ENCODE measurements around the gene MKX. TPM values are rescaled to one million over a fixed set of nuclear protein-coding genes. Genes with fewer than 3 reads are reported as not detected.

Gene MKX
- total RNA-seq, 1 donor = 6.5 TPM

GRCh38 chr10:27717861-27718260 is 27.8 kb downstream of the MKX start:
- Histone ChIP-seq H3K27me3 (ENCODE audit: insufficient read depth, low read length) (no peaks in the 10 kb centered on the region), H3K79me2 (ENCODE audit: insufficient read depth, low read length) (no peaks in the 10 kb centered on the region), H4K20me1 (ENCODE audit: insufficient read depth, low read length) (no peaks in the 10 kb centered on the region), H3K4me2 (ENCODE audit: insufficient read depth, low read length) (no peak overlapping the region), H2AFZ (ENCODE audit: low read length) (no peak overlapping the region), H3K36me3 (ENCODE audit: insufficient read depth, low read length) (no peaks in the 10 kb centered on the region), H3K9me3 (ENCODE audit: low read depth, low read length) (no peaks in the 10 kb centered on the region), H3K4me3 (ENCODE audit: insufficient read depth, low read length) (no peak overlapping the region), H3K4me1 (ENCODE audit: insufficient read depth, low read length) (peaks cover 29% of the 10 kb centered on the region), H3K27ac (ENCODE audit: low read depth, low read length) (no peak overlapping the region)
- no peak for TF ChIP-seq CTCF (IDR thresholded peaks at IDR 0.05; ENCODE audit: extremely low read depth, low read depth, low read length)
- no peak for DNase-seq (ENCODE audit: insufficient read length, low spot score, missing footprints)

GRCh38 chr10:27717224-27717623 is 28.4 kb downstream of the MKX start:
- Histone ChIP-seq H3K4me2 (ENCODE audit: insufficient read depth, low read length) (no peak overlapping the region), H3K79me2 (ENCODE audit: insufficient read depth, low read length) (no peaks in the 10 kb centered on the region), H3K4me3 (ENCODE audit: insufficient read depth, low read length) (no peak overlapping the region), H3K27ac (ENCODE audit: low read depth, low read length) (no peak overlapping the region), H3K27me3 (ENCODE audit: insufficient read depth, low read length) (no peaks in the 10 kb centered on the region), H4K20me1 (ENCODE audit: insufficient read depth, low read length) (no peaks in the 10 kb centered on the region), H3K9me3 (ENCODE audit: low read depth, low read length) (no peaks in the 10 kb centered on the region), H3K4me1 (ENCODE audit: insufficient read depth, low read length) (peaks cover 29% of the 10 kb centered on the region), H3K36me3 (ENCODE audit: insufficient read depth, low read length) (no peaks in the 10 kb centered on the region), H2AFZ (ENCODE audit: low read length) (no peak overlapping the region)
- TF ChIP-seq CTCF (IDR thresholded peaks at IDR 0.05; ENCODE audit: extremely low read depth, low read depth, low read length) = no peak
- DNase-seq (ENCODE audit: insufficient read length, low spot score, missing footprints) = no peak

- no peak for TF ChIP-seq CTCF (IDR thresholded peaks at IDR 0.05; ENCODE audit: extremely low read depth, low read depth, low read length)
- H3K4me2 ChIP-seq (ENCODE audit: insufficient read depth, low read length) = no peak overlapping the region
These were observed 29.1 kb downstream of the MKX start for GRCh38 chr10:27716521-27716920.

GRCh38 chr10:27715505-27715904 is 30.1 kb downstream of the MKX start:
- TF ChIP-seq CTCF (IDR thresholded peaks at IDR 0.05; ENCODE audit: extremely low read depth, low read depth, low read length) = no peak
- no peaks in the 10 kb centered on the region for H3K9me3 ChIP-seq (ENCODE audit: low read depth, low read length)
- no peaks in the 10 kb centered on the region for H4K20me1 ChIP-seq (ENCODE audit: insufficient read depth, low read length)
- peaks cover 29% of the 10 kb centered on the region for H3K4me1 ChIP-seq (ENCODE audit: insufficient read depth, low read length)
- peak overlapping the region; percentile 90 for H2AFZ ChIP-seq (ENCODE audit: low read length)
- no peaks in the 10 kb centered on the region for H3K79me2 ChIP-seq (ENCODE audit: insufficient read depth, low read length)
- H3K36me3 ChIP-seq (ENCODE audit: insufficient read depth, low read length) = no peaks in the 10 kb centered on the region
- H3K4me2 ChIP-seq (ENCODE audit: insufficient read depth, low read length) = no peak overlapping the region
- H3K27ac ChIP-seq (ENCODE audit: low read depth, low read length) = peak overlapping the region; percentile 80
- H3K27me3 ChIP-seq (ENCODE audit: insufficient read depth, low read length) = no peaks in the 10 kb centered on the region
- H3K4me3 ChIP-seq (ENCODE audit: insufficient read depth, low read length) = no peak overlapping the region
- DNase-seq (ENCODE audit: insufficient read length, low spot score, missing footprints) = no peak

More at GRCh38 chr10:27716521-27716920, 29.1 kb downstream of the MKX start:
- Histone ChIP-seq H3K27me3 (ENCODE audit: insufficient read depth, low read length) (no peaks in the 10 kb centered on the region), H3K27ac (ENCODE audit: low read depth, low read length) (no peak overlapping the region), H4K20me1 (ENCODE audit: insufficient read depth, low read length) (no peaks in the 10 kb centered on the region), H3K36me3 (ENCODE audit: insufficient read depth, low read length) (no peaks in the 10 kb centered on the region), H3K4me1 (ENCODE audit: insufficient read depth, low read length) (peaks cover 29% of the 10 kb centered on the region), H3K4me3 (ENCODE audit: insufficient read depth, low read length) (no peak overlapping the region), H3K9me3 (ENCODE audit: low read depth, low read length) (no peaks in the 10 kb centered on the region), H2AFZ (ENCODE audit: low read length) (no peak overlapping the region), H3K79me2 (ENCODE audit: insufficient read depth, low read length) (no peaks in the 10 kb centered on the region)
- DNase-seq (ENCODE audit: insufficient read length, low spot score, missing footprints) = no peak
